Activated T-helper 9 cell treated with anti-CD3 and anti-CD28 coated beads, Interleukin-2, amount 50 U/mL, for 16 hours (primary cell): ENCODE data around the gene ITGA8.
"Not testable (repeated sequence)": the region's sequence is repeated elsewhere in the genome, so short reads cannot be mapped to it uniquely, and the experiment has no call there.

ENCODE experiments used
- DNase-seq: peaks from one replicate; pipeline ENCODE4 v3.0.0-alpha.2; 2020; ENCODE audit warnings: low read depth

The ITGA8 gene

DNA sequence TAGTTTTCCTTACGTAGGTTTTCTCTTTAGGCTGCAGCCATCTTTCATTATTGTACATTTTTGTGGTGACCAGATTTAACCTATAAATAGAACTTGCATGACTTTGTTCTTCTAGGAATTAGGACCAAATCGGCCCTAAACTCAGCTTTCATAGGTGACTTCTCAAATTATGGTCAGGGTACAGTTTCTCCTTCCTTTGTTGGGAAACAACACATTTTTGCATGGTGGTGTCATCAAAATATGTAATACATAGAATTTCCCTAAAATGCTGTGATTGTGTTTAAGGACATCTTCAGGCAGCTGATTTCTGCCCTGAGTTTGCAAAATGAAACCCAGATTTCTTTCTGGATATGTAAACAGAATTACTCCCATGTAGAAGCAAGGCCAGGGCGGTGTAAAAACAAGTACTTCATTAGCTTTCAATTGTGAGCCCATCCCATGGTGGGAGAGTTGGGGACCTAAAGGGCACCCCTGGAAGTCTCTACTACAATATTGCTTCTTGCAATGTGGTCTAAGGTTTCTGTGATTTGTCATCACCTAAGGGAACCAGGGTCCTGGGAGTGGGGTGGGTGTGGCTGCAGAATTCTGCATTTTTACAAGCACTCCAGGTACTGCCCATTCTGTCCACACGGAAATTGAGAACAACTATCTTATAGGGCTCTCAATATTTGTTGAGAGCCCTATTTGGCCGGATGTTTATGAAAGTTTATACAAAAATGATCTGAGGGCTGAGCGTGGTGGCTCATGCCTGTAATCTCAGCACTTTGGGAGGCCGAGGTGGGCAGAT is 227.7 kb downstream of the ITGA8 start:
- DNase-seq: no peak

DNA sequence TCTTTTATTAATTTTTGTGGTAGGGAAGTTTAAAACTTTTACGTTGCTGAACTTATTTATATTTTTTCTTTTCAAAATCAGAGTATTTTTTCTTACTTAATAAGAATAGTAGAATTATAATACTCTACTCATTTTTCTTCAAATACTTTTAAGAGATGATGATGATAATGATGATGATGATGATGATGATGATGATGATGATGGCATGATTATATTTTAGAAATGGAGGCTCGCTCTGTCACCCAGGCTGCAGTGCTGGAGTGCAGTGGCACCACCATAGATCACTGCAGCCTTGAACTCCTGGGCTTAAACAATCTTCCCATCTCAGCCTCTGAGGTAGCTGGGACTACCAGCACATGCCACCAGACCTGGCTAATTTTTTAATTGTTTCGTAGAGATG is 230.3 kb downstream of the ITGA8 start:
- DNase-seq: no peak

DNA sequence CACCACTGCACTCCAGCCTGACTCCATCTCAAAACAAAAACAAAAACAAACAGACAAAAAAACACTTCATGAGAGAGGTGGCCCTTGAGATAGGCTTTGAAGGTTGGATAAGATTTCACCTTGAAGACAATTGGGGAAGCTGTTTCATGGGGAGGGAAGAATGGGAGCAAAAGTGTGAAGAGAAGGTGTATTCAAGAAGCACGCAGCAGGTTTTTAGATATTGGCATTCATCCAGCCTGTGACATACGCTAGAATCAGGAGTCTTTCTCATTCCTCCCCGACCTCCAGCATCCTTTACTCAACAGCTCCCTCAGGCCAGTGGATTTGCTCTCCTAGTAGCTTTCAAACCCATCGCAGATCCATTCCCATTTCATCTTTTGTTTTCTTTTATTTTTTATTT is 232.3 kb downstream of the ITGA8 start:
- no peak for DNase-seq

DNA sequence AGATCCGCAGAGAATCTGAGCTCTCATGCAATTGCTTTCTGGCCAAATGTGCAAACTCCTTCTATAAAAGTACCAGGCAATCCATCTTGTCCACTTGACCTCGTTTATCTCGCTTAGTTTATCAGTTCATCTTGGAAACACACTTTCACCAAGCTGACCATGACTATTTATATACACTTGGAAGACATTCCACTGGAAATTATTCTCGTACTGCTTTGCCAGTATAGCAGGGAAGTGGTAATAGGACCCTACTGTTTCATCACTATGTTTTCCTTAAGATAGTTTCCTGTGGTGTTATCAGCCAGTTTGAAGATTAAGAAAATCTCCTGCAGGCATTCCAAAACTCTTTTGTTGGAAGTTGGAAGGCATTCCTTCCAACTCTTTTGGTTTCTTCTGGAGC is 233.3 kb downstream of the ITGA8 start:
- no peak for DNase-seq

DNA sequence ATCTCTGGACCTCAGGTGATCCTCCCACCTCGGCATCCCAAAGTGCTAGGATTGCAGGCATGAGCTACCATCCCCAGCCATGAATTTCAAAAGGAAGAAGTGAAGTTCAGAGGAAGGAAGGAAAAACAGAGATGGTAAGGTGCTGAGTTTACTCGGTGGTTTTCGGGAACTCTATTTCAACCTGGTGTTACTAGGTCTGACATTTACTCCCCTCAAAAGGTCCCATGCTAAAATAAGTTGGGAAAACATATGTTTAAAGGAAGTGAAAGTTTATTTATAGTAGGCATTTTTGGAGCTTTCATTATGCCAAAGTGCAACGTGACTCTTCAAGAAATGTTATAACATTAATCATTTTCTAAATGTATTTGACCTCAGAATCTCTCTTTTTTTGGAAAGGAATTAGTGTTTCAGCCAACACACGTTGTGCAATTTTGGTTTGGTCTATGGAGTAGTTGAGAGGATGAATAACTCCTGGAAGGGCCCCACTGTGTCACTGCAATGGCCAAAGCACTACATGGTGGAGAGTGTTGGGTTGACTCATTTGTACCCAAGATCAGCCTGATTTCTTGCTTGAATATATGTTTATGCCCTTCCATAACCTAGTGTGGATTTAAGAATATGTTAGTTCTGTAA is 233.9 kb downstream of the ITGA8 start:
- DNase-seq: no peak

DNA sequence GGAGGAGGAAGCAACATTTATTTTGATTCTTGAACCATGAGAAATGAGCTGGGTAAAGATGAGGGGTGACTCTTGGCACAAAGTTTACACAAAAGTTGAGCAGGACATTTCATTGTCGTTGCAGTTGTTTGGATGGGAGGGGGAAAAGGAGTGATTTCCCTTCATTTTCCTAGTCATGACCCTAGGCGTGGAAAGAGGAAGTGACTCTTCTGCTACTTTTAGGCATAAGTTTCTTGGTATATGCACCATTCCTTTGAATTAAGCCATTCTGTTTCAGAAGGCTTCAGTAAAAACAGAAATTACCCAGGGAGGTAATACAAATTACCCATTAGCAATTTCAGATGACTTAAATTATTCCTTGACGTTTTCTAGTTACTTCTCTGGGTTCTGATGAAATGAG is 234.7 kb downstream of the ITGA8 start:
- DNase-seq: no peak

DNA sequence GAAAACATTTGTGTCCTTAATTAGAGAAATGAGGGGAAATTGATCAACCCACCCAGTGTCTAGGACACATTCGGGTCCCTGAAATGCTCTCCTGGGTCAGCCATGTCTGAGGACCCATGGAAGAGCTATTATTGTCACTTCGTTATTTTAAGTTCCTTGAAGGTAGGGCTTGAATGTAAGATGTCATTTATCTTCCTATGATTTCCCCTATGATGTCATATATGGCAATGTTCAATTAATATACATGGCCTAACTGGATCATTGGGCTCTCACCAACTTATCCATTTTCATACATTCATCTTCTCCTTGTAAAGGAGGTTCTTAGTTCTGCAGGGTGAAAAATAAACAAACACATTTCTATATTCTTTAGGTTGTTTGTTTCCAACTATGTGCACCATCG is 235.6 kb downstream of the ITGA8 start:
- no peak for DNase-seq

DNA sequence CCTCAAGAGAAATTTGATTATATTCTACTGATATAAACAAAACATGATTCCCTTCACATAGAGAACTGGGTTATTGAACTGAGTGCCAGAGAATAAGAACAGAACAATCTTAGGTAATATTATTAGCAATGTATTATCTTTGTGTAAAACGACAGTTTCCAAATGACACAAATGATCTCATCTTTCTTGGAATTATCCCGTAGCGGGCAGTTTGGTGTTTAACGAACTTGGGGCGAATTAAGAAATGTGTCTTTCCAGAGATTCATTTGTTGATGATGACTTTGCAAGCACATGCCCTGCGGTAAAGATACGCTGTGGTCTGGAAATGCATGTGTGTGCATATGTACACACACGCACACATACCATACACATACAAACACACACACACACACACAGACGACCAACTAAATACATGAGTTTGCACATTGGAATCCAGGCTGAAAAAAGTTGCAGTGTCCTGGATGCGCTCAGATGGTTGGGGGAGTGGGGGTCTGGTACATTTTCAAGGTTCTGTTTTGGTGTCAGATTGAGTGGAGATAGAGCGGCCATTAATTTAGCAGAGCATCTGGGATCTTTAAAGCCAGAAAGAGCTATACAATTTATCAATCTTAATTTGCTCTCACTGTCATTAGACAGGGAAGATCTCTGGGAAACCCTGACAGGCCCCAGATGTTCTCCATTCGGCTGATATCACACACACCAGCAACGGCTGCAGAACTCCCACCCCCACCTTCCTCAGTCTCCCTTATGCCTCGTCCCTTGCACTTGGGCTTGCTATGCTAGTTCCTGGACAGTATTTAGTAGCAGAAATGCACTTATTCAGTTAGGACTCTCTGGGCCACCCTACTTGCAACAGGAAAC is 236.3 kb downstream of the ITGA8 start:
- no peak for DNase-seq

DNA sequence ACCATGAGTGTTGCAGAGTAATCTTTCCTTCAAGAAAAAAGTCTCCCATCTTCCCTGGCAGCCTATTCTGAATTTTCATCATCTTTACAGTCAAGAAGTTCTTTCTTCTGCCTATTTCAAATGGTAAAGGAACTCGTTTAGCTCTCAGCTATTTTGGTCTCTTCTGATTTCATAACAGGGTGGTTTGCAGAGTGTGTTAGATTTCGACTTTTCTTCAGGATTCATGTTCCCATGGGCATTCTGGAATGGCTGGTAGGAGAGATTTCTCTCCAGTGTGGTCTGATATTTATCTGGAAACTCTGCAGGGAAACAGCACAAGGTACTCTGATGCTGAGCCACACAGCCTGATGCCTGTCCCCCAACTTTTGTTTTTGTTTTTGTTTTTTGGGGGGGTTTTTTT is 237.6 kb downstream of the ITGA8 start:
- no peak for DNase-seq

DNA sequence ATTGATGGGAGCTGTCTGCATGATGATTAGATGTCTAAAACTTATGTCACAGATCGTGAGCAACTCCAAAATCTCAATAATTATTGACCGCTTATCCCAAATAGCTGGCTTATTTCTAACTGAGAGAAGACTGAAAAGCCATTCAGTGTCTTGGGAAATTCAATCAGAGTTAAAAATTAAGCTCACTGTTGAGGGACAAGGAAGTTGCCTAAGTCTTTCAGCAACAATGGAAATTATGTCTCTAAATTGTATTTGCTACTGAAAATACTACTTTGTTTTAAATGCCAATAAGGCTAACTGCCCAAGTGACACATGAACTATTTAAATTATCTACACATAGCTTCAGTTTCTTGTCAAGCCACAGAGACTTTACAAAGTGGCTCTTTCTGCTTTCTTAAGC is 240.8 kb downstream of the ITGA8 start:
- no peak for DNase-seq

DNA sequence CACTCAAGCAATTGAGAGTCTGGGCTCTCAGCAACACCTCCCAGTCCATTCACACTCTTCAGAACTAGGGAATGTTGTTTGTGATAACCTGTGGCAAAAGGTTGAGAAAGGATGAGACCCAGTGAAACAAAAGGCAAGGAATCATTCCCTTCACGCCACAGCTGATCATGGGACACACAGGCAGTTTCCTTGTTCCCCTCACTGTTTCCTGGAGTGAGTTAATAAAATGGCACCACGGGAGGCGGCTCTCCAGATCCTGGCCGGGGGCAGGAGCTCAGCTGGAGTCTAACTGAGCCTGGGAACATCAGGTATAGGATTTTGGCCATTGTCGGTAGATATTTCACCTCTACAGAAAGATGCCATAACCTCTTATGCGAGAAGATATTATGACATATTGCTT is 241.3 kb downstream of the ITGA8 start:
- no peak for DNase-seq

DNA sequence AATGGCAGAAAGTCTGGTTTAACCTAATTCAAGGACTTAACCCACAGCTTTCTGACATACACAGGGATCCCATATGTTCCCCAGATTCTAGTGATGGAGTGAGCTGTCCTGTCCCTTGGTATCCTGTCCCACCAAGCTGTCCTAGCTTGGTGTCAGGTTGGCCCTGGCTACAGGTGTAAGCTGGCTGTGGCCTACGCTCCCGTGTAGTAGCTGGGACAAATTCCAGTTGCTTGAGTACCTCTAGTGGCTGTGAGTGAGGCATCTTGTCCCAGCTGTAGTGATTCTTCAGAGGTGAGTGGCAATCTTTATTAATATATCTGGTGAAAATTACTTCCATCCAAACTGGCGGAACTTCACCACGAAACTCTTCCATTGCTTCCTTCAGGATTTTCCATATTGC is 243.4 kb downstream of the ITGA8 start:
- no peak for DNase-seq

DNA sequence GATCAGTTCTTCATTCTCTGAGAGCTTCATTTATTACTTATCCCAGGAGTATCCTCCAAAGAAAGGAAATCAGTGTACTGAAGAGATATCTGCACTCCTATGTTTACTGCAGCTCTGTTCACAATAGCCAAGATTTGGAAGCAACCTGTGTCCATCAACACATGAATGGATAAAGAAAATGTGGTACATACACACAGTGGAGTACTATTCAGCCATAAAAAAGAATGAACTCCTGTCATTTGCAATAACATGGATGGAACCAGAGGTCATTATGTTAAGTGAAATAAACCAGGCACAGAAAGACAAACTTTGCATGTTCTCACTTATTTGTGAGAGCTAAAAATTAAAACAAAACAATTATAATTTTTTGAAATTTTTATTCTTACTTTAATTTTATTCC is 244.3 kb downstream of the ITGA8 start:
- DNase-seq: not testable (repeated sequence)

DNA sequence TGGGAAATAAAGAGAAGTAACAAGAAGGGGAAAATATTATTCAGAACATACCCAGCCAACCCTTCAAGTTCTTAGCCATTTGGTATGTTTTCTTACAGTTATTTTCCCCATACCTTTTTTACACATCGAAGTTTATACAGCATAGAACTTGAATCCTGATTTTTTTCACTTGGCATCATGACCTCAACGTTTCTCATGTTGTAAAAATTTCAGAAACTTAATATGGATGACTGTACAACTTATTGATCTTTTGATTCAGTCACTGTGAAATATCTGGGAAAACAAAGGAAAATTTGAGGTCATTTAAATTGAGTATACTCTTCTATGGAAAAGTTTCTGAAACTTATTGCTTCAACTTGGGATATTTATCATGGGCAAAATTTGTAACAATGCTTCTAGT is 245.1 kb downstream of the ITGA8 start:
- DNase-seq: no peak

DNA sequence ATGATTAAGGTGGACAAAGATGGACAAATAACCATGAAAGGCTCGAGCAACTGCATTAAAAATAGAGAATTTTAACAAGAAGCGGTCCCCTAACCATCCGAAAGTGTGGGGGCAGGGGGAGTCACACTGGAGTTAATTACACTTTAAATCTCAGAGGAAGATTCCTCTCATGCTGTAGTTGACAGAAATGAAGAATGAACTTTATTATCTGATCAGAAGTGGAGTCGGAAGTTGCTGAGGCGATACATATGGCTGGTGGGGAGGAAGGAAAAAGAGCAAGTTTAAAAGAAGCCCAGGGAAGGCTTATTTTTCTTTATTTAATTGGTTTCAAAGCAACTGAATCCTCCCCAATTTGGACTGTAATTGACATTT is 246.3 kb downstream of the ITGA8 start:
- no peak for DNase-seq

DNA sequence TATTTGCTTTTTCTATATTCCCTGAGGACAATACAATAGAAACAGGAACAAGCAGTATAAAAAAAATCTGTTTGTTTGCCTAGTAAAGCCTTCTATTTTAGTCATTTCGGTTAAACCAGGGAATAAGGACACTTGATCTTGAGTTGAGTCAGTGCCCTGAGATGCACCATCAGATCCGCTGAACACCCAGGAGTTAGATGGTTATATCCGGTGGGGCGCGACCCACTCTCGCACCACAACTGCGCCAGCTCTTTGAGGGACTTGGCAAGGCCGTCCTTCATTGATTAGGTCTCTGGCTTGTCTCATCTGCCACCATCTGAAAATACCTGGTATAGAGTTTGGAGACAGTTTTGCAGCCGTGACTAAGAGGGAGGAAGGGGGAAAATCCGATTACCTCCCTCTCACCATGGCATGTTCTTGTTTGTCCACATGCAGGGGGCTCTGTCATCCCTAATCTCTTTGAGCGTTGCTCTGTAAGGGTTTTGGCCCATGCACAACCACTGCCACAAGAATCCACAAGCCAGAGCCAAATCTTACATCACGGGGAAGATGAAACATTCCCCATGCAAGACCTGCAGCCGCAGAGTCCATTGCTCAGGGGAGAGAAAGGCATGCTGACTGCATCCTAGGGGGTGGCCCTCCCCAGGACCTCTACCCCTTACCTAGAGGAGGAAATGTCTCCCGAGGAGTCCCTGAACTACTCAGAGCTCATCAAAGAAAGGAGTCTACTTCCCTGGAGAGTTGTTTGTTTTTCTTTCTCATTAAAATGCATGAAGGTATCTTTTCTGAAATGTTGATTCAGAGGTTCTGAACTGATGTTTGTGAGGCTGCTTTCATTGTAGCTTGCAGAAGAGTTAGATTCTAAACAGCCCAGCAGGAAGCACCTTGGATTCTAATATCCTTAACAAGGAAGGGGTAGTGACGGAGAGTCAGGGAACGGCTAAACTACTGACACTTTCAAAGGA is 247.0 kb downstream of the ITGA8 start:
- DNase-seq: no peak

DNA sequence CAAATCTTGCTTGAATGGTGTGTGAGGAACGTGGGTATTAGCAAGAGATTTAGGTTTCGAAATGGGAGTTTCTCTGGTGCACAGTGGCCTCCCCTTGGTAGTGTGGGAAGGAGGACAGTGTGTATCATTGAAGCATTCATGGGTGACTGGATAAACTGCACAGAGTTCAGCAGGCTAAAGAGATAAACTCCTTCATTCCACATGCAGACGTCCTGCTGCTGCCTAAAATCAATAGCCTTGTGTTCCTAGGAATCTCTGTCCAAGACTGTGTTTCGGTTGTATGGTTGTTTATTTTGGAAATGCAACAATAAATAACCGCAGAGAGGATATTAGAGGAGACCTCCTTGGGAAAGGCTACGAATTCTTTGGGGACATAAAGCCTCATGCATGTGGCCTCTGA is 247.7 kb downstream of the ITGA8 start:
- DNase-seq: no peak

DNA sequence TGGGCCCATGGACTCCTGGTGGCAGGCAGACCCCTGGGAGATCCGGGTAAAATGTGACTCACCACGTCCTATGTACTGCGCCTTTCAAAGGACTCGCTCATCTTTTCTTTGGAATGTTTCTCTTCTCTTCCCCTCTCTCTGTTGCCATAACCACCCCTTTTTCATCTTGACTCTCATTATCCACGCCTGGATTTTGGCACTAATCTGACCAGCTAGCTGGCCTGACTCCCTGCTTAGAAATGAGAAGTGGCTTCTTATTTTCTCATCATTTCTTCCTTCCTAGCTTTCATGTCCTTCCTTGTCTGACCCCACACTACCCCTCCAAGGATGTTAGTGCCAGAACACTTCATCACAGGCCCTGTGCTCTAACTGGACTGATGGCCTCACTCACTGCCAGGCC is 250.6 kb downstream of the ITGA8 start:
- no peak for DNase-seq

DNA sequence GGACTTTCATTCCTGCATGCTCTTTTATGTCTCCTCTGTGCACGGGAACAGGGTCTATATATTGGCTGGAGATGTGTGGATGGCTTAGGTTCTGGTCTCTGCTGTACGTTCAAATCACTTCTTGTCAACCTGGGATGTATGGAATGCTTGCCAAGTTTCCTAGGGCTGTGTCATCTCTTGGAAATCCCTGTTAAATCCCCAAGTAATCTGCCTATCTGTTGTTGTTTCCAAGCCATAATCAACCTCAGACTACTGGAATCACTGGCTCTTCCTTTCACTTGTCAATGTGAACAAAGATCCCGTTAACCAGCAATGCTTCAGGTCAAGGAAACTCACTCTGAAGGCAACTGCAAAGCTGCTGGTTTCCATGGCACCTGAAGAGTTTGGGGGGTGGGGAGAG is 255.3 kb downstream of the ITGA8 start:
- no peak for DNase-seq
